Fibroblast of villous mesenchyme (primary cell): ENCODE data around the gene EIF4E2. TPM values are rescaled to one million over a fixed set of nuclear protein-coding genes. Genes with fewer than 3 reads are reported as not detected.

ENCODE experiments used
- DNase-seq: peaks from one replicate; pipeline ENCODE4 v3.0.0-alpha.2; 2010; ENCODE audit warnings: low read depth
- H3K4me3 ChIP-seq: 2 replicates; pipeline ENCODE4 v1.5.1; 2011; ENCODE audit warnings: low read depth, mild to moderate bottlenecking, low read length
- total RNA-seq: library from RNA; depleted of rRNA; stranded (reverse); fragments of >200 nt; gene quantifications from 2 replicates; pipeline ENCODE4 v1.2.3, GENCODE V29; 2012
- TF ChIP-seq, protein P1 (sequence below): IDR thresholded peaks from 2 replicates; pipeline ENCODE4 v1.5.1; 2012; ENCODE audit warnings: low read depth, mild to moderate bottlenecking, low read length; ENCODE audit not compliant: insufficient read depth

EIF4E2 gene
- total RNA-seq, 1 donor = 74.7 TPM

DNA sequence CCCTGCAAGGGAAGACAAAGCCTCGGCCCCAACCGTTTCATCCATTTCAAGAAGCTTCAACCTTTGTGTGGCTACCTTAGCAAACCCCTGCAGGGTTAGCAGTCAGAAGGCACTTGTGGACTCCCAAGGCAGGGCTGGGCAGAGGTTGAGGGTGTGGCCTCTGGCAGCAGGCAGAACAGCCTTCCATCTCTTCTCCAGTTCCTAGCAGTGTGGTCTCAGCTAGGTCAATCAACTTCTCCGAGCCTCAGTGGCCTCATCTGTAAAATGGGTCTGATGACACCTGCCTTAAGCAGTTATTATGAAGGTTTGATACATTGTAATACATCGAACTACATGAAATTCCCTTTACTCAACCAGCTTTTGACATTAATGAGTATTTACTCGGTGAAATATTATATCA is 37.1 kb upstream of the EIF4E2 start:
- no peak overlapping the region for H3K4me3 ChIP-seq
- no peak for DNase-seq
- TF ChIP-seq, protein P1, sequence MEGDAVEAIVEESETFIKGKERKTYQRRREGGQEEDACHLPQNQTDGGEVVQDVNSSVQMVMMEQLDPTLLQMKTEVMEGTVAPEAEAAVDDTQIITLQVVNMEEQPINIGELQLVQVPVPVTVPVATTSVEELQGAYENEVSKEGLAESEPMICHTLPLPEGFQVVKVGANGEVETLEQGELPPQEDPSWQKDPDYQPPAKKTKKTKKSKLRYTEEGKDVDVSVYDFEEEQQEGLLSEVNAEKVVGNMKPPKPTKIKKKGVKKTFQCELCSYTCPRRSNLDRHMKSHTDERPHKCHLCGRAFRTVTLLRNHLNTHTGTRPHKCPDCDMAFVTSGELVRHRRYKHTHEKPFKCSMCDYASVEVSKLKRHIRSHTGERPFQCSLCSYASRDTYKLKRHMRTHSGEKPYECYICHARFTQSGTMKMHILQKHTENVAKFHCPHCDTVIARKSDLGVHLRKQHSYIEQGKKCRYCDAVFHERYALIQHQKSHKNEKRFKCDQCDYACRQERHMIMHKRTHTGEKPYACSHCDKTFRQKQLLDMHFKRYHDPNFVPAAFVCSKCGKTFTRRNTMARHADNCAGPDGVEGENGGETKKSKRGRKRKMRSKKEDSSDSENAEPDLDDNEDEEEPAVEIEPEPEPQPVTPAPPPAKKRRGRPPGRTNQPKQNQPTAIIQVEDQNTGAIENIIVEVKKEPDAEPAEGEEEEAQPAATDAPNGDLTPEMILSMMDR = no peak

DNA sequence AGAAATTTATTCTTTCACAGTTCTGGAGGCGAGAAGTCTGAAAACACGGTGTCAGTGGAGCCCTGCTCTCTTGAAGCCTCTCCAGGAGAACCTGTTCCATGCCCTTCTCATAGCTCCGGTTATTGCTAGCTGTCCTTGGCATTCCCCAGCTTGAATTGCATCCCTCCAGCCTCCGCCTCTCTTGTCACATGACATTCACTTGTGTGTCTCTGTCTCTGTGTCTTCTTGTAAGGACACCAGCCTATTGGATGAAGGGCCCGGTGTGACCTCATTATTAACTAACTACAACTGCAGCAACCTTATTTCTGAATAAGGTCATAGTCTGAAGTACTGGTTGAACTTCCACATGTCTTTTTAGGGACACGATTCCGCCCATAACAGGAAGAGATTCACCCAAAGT is 34.9 kb upstream of the EIF4E2 start:
- no peak overlapping the region for H3K4me3 ChIP-seq
- TF ChIP-seq, protein P1 = no peak
- DNase-seq = no peak

GRCh38 chr2:232516551-232516950 is 33.9 kb upstream of the EIF4E2 start:
- DNase-seq = no peak
- no peak overlapping the region for H3K4me3 ChIP-seq
- TF ChIP-seq, protein P1 = no peak

DNA sequence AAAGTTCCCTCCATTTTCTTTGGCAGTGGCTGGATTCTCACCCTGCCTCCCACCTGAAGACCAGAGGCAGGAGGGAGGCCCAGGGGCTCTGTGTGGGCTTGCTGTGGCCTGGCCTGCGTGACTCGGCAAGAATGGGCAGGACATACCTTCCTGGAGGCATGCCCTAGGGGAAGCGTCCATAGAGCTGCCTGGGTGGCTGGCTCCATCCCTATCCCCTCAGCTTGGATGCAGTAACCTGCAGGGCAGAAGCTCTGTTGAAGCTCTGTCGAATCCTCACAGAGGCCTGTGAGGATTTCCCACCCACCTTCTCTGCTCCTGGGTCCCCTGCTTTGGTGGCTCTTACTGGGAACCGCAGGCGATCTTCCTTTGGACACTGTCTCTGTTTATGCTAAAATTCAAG is 31.6 kb upstream of the EIF4E2 start:
- TF ChIP-seq, protein P1 = no peak
- no peak overlapping the region for H3K4me3 ChIP-seq
- DNase-seq = no peak

GRCh38 chr2:232519581-232520438 is 30.7 kb upstream of the EIF4E2 start, which contains the start of gene PRSS56:
Gene PRSS56, plus strand, starts transcription at chr2:232520388. Its CDS starts 211 bp downstream, at chr2:232520599.
- no peak within 1 kb of the TSS for H3K4me3 ChIP-seq
- TF ChIP-seq, protein P1 = no peak
- no peak for DNase-seq

DNA sequence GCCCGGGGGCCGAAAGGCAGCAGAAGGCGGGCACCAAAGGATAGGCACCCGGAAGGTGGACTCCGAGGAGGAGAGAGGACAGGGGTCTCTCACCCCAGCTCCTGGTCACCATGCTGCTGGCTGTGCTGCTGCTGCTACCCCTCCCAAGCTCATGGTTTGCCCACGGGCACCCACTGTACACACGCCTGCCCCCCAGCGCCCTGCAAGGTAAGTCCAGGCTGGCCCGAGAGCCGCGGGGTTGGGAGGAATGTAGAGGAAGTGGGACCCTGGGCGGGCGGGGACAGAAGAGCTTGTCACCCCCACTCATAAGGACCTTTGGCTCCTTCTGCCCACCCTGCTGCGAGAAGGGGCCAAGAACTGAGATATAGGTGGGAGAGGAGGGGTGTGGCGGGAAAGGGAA is 30.0 kb upstream of the EIF4E2 start:
- H3K4me3 ChIP-seq = no peak overlapping the region
- DNase-seq = no peak
- TF ChIP-seq, protein P1 = no peak

GRCh38 chr2:232521098-232521497 is 29.4 kb upstream of the EIF4E2 start:
- no peak overlapping the region for H3K4me3 ChIP-seq
- TF ChIP-seq, protein P1 = no peak
- DNase-seq = no peak
